ENCODE measurements around the gene RAB34. TPM values are rescaled to one million over a fixed set of nuclear protein-coding genes. Genes with fewer than 3 reads are reported as not detected.

RAB34 gene
- total and polyA plus RNA-seq, 2 experiments from 2014 or later, result 277 to 476 TPM

GRCh38 chr17:28744104-28744971, 26.7 kb upstream of the RAB34 start:
- Histone ChIP-seq H3K36me3 (ENCODE audit: low read depth) (no peaks in the 10 kb centered on the region; the same call in 1 of the 2 replicates), H3K27ac (peak overlapping the region; percentile 93), H3F3A (ENCODE audit: insufficient read depth) (peaks cover 14% of the 10 kb centered on the region; the same call in 1 of the 2 replicates), H3K27me3 (replicated peaks; ENCODE audit: insufficient read depth) (no peaks in the 10 kb centered on the region), H2AFZ (peak overlapping the region; percentile 4; the same call in 1 of the 2 replicates), H3K9me3 (ENCODE audit: low read depth) (no peaks in the 10 kb centered on the region), H3K4me2 (ENCODE audit: unreplicated experiment) (peak overlapping the region; percentile 90), H3K79me2 (ENCODE audit: insufficient read depth) (peaks cover 46% of the 10 kb centered on the region), H4K20me1 (ENCODE audit: insufficient read depth) (no peaks in the 10 kb centered on the region), H3K4me1 (ENCODE audit: insufficient read depth) (peaks cover 21% of the 10 kb centered on the region), H3K4me3 (peak overlapping the region; percentile 86), H3K9me2 (ENCODE audit: insufficient read depth) (no peaks in the 10 kb centered on the region), H3K9ac (peak overlapping the region; percentile 91)
- DNase-seq, result peak; percentile 53
- 5 to 8% methylated on average over 40 to 56 of the region's 61 CpGs for WGBS, 2 experiments (ENCODE audit: low coverage in 1 of 2, low lambda C conversion rate in 2 of 2, missing lambda C conversion rate in 2 of 2)
- in situ Hi-C loops (cut with MboI), result no loop called here
- no peak for TF ChIP-seq EZH2 (IDR thresholded peaks at IDR 0.05; ENCODE audit: insufficient read depth, poor library complexity, severe bottlenecking)
- no peak for TF ChIP-seq EZH2phosphoT487 (IDR thresholded peaks at IDR 0.05; ENCODE audit: insufficient read depth, low read depth)

- H3K79me2 ChIP-seq (ENCODE audit: insufficient read depth), result peaks cover 43% of the 10 kb centered on the region
- DNase-seq, result peak; percentile 96
- no peaks in the 10 kb centered on the region for H3K9me2 ChIP-seq (ENCODE audit: insufficient read depth)
- H3K27me3 ChIP-seq (replicated peaks; ENCODE audit: insufficient read depth), result no peaks in the 10 kb centered on the region
- 2 to 4% methylated on average over 31 to 49 of the region's 70 CpGs for WGBS, 2 experiments (ENCODE audit: low coverage in 1 of 2, low lambda C conversion rate in 2 of 2, missing lambda C conversion rate in 2 of 2)
- H3K4me3 ChIP-seq, result peak within 1 kb of the TSS; percentile 86
- no peaks in the 10 kb centered on the region for H4K20me1 ChIP-seq (ENCODE audit: insufficient read depth)
- no peaks in the 10 kb centered on the region; the same call in 1 of the 2 replicates for H3K36me3 ChIP-seq (ENCODE audit: low read depth)
- H3K27ac ChIP-seq, result peak within 1 kb of the TSS; percentile 93
- H3K9ac ChIP-seq, result peak within 1 kb of the TSS; percentile 91
- in situ Hi-C loops (cut with MboI), result no loop called here
- H3K4me1 ChIP-seq (ENCODE audit: insufficient read depth), result peaks cover 21% of the 10 kb centered on the region
- H2AFZ ChIP-seq, result peak within 1 kb of the TSS; percentile 87
- H3F3A ChIP-seq (ENCODE audit: insufficient read depth), result peaks cover 14% of the 10 kb centered on the region; the same call in 1 of the 2 replicates
- no peak for TF ChIP-seq EZH2phosphoT487 (IDR thresholded peaks at IDR 0.05; ENCODE audit: insufficient read depth, low read depth)
- TF ChIP-seq EZH2 (IDR thresholded peaks at IDR 0.05; ENCODE audit: insufficient read depth, poor library complexity, severe bottlenecking), result no peak
- H3K9me3 ChIP-seq (ENCODE audit: low read depth), result no peaks in the 10 kb centered on the region
- H3K4me2 ChIP-seq (ENCODE audit: unreplicated experiment), result peak within 1 kb of the TSS; percentile 90
Measured at GRCh38 chr17:28743243-28744103, 25.8 kb upstream of the RAB34 start, which contains the start of gene TRAF4. Gene TRAF4 (plus strand): TSS chr17:28744011. CDS start chr17:28744113, 102 bp downstream.

GRCh38 chr17:28741358-28742349, 24.0 kb upstream of the RAB34 start:
- no peak overlapping the region for H2AFZ ChIP-seq
- H3K9ac ChIP-seq, result no peak overlapping the region
- no peaks in the 10 kb centered on the region for H4K20me1 ChIP-seq (ENCODE audit: insufficient read depth)
- 78 to 85% methylated on average over 17 to 19 of the region's 19 CpGs for WGBS, 2 experiments (ENCODE audit: low coverage in 1 of 2, low lambda C conversion rate in 2 of 2, missing lambda C conversion rate in 2 of 2)
- H3K4me3 ChIP-seq, result no peak overlapping the region
- in situ Hi-C loops (cut with MboI), result no loop called here
- no peaks in the 10 kb centered on the region for H3K9me3 ChIP-seq (ENCODE audit: low read depth)
- no peaks in the 10 kb centered on the region for H3K9me2 ChIP-seq (ENCODE audit: insufficient read depth)
- H3K27ac ChIP-seq, result no peak overlapping the region
- TF ChIP-seq EZH2 (IDR thresholded peaks at IDR 0.05; ENCODE audit: insufficient read depth, poor library complexity, severe bottlenecking) (no peak), EZH2phosphoT487 (IDR thresholded peaks at IDR 0.05; ENCODE audit: insufficient read depth, low read depth) (no peak)
- H3K4me1 ChIP-seq (ENCODE audit: insufficient read depth), result peaks cover 21% of the 10 kb centered on the region
- H3K79me2 ChIP-seq (ENCODE audit: insufficient read depth), result peaks cover 25% of the 10 kb centered on the region
- H3K27me3 ChIP-seq (replicated peaks; ENCODE audit: insufficient read depth), result no peaks in the 10 kb centered on the region
- no peaks in the 10 kb centered on the region for H3K36me3 ChIP-seq (ENCODE audit: low read depth)
- DNase-seq, result no peak
- H3F3A ChIP-seq (ENCODE audit: insufficient read depth), result peaks cover 14% of the 10 kb centered on the region; the same call in 1 of the 2 replicates
- no peak overlapping the region for H3K4me2 ChIP-seq (ENCODE audit: unreplicated experiment)
